Nephron progenitor cell (in vitro differentiated cells): ENCODE measurements around the gene BID.
"Not testable (repeated sequence)": the region's sequence is repeated elsewhere in the genome, so short reads cannot be mapped to it uniquely, and the experiment has no call there.

Source experiments
- DNase-seq: peaks from one replicate; pipeline ENCODE4 v3.0.0; 2021
- H3K27ac Mint-ChIP-seq: 2 replicates; pipeline ENCODE4 v1.8.0; 2021; ENCODE audit warnings: mild to moderate bottlenecking, moderate library complexity, mixed read lengths
- H3K27me3 Mint-ChIP-seq: 2 replicates; pipeline ENCODE4 v1.8.0; 2021; ENCODE audit warnings: mild to moderate bottlenecking, low read depth, mixed read lengths; ENCODE audit not compliant: poor library complexity
- H3K36me3 Mint-ChIP-seq: 2 replicates; pipeline ENCODE4 v1.8.0; 2021; ENCODE audit warnings: low read depth, mixed read lengths
- H3K4me1 Mint-ChIP-seq: 2 replicates; pipeline ENCODE4 v1.8.0; 2021; ENCODE audit warnings: mixed read lengths
- H3K4me3 Mint-ChIP-seq: 2 replicates; pipeline ENCODE4 v1.8.0; 2021; ENCODE audit warnings: mild to moderate bottlenecking, moderate library complexity, mixed read lengths
- H3K9me3 Mint-ChIP-seq: 2 replicates; pipeline ENCODE4 v1.8.0; 2021; ENCODE audit warnings: mild to moderate bottlenecking, moderate library complexity, mixed read lengths
- CTCF ChIP-seq: fragments of 200-600 bp; sonication (generic); IDR thresholded peaks from 2 replicates; pipeline ENCODE4 v1.5.0; 2021; ENCODE audit warnings: antibody characterized with exemption

BID gene

DNA sequence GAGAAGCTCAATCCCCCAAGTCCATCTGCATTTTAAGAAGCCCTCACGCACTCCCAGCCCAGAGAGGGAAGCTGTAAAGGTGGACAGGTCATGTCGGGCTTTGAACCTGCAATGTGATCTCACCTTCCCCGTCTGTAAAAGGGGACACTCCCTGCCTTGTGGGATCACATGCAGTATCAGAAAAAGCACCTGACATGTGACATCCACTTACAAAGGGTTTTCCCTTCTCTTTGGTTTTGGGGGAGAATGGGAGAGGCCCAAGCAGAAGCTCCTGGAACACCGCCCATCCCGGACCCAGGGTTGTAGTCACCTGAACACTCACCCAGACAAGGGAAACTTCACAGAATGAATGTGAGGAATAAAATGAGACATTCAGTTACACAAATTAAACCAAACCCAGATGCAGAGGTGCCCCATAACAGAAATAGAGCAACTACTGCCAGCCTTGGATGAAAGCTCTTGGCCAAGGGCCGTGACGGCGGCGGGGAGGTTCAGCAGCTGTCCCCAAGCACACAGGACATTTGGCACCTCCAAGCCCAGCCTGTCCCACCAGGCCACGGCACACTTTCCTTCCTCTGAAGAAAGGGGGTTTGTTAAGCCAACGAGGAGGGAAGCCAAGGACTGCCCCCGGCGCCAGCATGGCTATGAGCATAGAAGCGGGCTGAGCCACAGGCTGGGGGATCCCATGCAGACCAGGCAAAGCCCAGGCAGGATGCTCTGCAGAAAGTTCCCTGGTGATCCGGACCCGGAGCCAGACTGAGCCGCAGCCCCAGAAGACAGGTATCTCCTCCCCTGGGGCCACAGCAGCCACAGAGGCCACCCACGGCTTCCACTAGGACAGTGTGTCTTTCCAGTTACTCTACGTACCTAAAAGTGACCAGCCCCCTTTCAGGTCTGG lies 3.8 kb downstream of the BID start:
- Mint-ChIP-seq H3K4me3 (no peak overlapping the region), H3K36me3 (no peaks in the 10 kb centered on the region), H3K27ac (no peak overlapping the region), H3K9me3 (no peaks in the 10 kb centered on the region), H3K4me1 (peaks cover 46% of the 10 kb centered on the region), H3K27me3 (no peaks in the 10 kb centered on the region)
- TF ChIP-seq CTCF, result no peak
- DNase-seq, result no peak

DNA sequence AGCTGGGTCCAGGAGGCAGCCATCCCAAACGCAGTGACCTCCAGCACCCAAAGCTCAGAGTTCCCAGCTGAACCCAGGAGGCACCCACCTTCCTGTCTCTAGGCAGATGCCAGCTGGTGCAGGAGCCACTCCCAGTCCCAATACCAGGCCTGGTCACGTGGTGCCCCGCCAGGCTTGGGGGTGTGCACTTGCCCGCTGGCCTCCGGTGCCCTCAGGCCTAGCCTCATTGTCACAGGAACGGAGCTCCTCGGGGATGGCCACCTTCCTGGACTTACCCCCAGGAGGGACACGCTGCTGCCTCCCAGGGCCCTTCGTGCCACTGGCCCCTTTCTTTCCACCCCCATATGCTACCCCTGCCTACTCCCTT lies 4.6 kb downstream of the BID start:
- Mint-ChIP-seq H3K36me3 (no peaks in the 10 kb centered on the region), H3K4me3 (no peak overlapping the region), H3K27me3 (no peaks in the 10 kb centered on the region), H3K4me1 (peaks cover 45% of the 10 kb centered on the region), H3K27ac (no peak overlapping the region), H3K9me3 (no peaks in the 10 kb centered on the region)
- TF ChIP-seq CTCF, result no peak
- DNase-seq, result no peak

GRCh38 chr22:17769013-17769715 lies 5.1 kb downstream of the BID start:
- peaks cover 50% of the 10 kb centered on the region for H3K4me1 Mint-ChIP-seq
- peaks cover 2% of the 10 kb centered on the region for H3K27me3 Mint-ChIP-seq
- no peak for DNase-seq
- H3K4me3 Mint-ChIP-seq, result no peak overlapping the region
- H3K9me3 Mint-ChIP-seq, result no peaks in the 10 kb centered on the region
- H3K27ac Mint-ChIP-seq, result no peak overlapping the region
- TF ChIP-seq CTCF, result no peak
- no peaks in the 10 kb centered on the region for H3K36me3 Mint-ChIP-seq

GRCh38 chr22:17767233-17768065 lies 6.8 kb downstream of the BID start:
- peaks cover 5% of the 10 kb centered on the region for H3K27me3 Mint-ChIP-seq
- no peak overlapping the region for H3K4me3 Mint-ChIP-seq
- H3K27ac Mint-ChIP-seq, result peak overlapping the region; percentile 5
- TF ChIP-seq CTCF, result no peak
- H3K4me1 Mint-ChIP-seq, result peaks cover 41% of the 10 kb centered on the region
- DNase-seq, result no peak
- no peaks in the 10 kb centered on the region for H3K36me3 Mint-ChIP-seq
- H3K9me3 Mint-ChIP-seq, result no peaks in the 10 kb centered on the region

DNA sequence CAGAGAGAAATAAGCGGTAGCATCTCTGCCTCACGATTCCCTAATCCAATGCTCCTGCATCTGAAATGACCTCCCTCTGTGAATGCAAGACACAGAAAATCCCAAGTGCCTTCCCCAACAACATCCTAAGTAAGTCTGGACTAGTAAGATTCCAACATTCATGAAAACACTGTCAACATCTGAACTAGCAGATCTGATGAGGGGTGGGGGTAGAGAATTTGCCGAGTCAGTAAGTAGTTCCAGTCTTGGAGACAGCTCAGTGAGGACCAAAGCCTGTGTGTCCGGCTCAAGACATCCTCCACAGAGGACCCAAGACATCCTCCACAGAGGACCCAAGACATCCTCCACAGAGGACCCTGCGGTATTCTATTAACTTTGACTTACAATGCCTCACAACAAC lies 9.4 kb downstream of the BID start:
- not testable (repeated sequence) for H3K27me3 Mint-ChIP-seq, H3K4me3 Mint-ChIP-seq, H3K9me3 Mint-ChIP-seq, H3K27ac Mint-ChIP-seq, H3K36me3 Mint-ChIP-seq, DNase-seq
- H3K4me1 Mint-ChIP-seq, result peaks cover 26% of the 10 kb centered on the region

DNA sequence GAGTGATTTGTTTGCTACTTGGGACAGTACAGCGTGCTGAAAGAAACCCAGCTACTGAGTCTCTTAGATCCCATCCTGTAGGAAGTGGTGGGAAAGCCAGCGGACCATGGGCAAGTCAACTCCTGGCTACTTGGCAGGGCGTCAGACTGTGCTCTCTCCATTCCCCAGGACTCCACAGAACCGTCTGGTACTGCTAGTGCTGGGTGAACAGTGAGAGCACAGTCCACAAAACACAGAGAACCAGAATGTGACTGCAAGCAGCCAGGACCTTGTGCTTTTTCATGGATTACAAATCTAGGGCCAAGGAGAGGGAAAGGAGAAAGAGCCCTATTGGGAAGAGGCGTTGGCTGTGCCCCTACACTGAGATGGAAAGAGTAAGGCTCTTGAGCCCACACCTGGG lies 10.2 kb downstream of the BID start:
- H3K36me3 Mint-ChIP-seq, result no peaks in the 10 kb centered on the region
- no peak overlapping the region for H3K27ac Mint-ChIP-seq
- DNase-seq, result no peak
- no peaks in the 10 kb centered on the region for H3K9me3 Mint-ChIP-seq
- peaks cover 26% of the 10 kb centered on the region for H3K4me1 Mint-ChIP-seq
- TF ChIP-seq CTCF, result no peak
- peaks cover 5% of the 10 kb centered on the region for H3K27me3 Mint-ChIP-seq
- H3K4me3 Mint-ChIP-seq, result no peak overlapping the region

DNA sequence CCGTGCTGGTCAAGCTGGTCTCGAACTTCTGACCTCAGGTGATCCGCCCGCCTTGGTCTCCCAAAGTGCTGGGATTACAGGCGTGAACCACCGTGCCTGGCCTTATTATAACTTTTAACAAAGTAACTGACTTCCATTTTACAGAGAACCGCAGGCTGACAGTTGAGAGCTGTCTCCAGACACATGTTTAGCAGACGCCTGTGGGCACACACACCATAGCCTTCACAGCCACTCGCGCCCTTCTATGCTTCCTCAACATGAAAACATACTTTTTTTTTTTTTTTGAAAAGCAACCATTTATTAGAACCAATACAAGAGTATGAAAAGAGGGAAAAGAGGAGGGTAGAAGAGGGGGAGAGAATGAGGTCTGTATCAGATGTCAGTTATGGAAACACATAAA lies 10.8 kb downstream of the BID start:
- not testable (repeated sequence) for H3K9me3 Mint-ChIP-seq, H3K36me3 Mint-ChIP-seq, DNase-seq, H3K27me3 Mint-ChIP-seq, H3K4me3 Mint-ChIP-seq, H3K27ac Mint-ChIP-seq
- H3K4me1 Mint-ChIP-seq, result peaks cover 26% of the 10 kb centered on the region
